HG03025 (cell line): Measurements from ENCODE around the gene FOS.

ENCODE experiments used
- ATAC-seq: cut with Tn5 transposase; IDR thresholded peaks from one replicate; pipeline ENCODE4 v1.9.1; 2021; ENCODE audit warnings: mild to moderate bottlenecking, moderate library complexity; ENCODE audit not compliant: unreplicated experiment, low FRiP score

The FOS gene

DNA sequence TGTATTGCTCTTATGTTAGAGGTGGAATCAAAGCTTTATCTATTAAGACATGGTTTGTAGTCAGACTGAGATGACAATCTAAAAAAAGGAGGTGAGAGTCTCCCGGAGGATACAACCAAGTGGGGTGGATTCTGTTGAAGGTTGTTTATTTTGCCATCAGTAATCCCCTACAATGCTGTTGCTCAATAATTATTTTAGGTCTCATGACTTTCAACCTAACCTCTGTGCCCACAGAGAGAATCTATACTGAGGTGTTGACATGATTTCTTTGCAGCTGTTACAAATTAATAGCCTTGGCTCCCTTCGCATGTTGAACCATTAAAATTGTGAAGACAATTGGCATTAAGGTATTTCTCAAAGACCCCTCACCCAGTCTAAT lies 28.7 kb upstream of the FOS start:
- no peak for ATAC-seq

DNA sequence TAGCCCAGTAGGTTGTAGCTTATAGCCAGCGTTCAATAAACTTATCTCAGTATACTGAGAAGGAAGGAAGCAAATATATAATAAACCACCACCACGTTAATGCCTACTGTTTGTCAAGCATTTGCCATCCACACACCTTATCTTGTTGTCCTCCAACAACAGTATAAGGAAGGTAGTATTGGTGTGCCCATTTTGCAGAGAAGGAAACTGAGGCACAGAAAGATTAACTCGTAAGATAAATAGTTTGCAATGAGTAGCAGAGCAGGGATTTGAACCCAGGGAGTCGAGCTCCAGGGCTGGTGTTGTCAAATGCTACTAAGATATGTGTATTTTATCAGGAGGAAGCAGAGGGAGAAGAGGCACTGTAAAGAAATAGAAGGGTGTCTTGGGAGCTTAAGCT lies 27.8 kb upstream of the FOS start:
- no peak for ATAC-seq

DNA sequence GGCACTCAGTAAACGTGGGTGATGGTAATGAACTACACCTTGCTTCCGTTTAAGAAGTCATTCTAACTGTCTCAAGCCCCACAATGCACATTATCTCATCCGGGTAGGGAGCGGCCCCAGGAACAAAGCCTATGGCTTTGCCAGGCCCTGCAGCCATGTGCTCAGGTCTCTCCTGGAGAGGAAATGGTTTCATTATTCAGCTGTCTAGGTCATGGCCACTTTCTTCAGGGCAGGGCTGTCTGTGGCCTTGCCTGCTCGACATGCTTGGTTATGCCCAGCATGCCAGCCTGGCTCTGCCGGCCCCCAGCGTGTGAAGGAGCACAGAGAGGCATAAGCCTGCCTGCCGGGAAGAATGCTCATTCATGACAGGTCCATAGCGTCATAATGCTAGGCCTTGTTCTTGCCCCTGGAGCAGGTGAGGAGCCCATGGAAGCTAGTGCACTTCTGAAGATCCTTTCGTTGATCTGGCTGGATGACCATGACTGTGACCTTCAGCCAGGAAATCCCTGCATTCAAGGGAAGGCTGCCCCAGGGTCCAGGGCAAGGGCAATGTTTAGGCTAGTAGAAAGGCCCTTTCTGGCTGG lies 26.3 kb upstream of the FOS start:
- no peak for ATAC-seq

DNA sequence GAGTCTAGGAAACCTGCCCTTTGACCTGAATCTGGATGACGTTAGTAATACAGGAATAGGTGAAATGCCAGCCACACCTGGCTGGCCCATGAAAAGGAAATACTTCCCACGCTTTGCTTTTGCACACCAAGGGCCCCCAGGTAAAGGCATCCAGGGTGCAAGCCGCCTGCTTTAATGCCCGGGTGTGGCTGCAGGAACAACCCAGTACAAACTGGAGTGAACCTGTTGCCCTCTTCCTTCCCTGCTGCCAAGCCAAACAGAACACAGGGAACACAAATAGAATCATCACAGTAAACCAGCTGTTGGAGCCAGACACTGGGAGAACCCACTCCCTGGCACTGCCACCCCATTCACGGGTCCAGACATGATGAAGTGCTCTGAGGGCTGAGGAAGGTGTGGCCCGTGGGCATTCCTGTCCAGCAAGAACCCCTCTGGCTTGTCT lies 24.2 kb upstream of the FOS start:
- ATAC-seq = no peak

DNA sequence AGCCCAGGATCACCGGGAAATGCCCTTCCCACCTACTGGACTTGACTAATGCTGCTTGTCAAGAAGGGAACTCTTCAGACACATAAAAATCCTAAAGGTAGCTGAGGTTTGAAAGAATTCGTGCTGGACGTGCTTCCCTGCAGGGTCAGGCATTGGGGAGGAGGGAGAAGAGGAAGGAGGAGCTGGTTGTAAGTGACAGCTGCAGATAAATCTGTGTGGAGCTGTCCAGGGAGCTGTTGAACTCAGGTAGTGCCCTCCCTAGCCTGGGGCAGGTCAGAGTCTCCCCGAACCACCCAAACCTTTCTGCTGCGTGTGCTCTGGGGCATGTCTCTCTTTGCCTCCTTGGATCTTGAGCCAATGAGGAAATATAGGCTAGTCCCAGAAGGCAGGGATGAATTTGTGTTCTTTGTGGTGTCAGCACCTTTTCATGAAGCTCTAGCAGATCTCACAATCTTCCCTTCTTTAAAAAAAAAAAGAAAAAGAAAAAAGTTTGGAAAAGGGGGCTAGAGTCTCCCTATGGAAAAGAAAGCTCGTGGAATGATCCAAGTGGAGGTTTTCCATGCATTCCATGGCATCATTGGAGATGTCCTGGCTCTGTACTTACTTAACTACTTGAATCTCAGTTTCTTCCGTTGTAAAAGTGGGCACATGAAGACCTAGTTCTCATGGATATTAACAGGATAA lies 23.6 kb upstream of the FOS start:
- ATAC-seq = no peak

DNA sequence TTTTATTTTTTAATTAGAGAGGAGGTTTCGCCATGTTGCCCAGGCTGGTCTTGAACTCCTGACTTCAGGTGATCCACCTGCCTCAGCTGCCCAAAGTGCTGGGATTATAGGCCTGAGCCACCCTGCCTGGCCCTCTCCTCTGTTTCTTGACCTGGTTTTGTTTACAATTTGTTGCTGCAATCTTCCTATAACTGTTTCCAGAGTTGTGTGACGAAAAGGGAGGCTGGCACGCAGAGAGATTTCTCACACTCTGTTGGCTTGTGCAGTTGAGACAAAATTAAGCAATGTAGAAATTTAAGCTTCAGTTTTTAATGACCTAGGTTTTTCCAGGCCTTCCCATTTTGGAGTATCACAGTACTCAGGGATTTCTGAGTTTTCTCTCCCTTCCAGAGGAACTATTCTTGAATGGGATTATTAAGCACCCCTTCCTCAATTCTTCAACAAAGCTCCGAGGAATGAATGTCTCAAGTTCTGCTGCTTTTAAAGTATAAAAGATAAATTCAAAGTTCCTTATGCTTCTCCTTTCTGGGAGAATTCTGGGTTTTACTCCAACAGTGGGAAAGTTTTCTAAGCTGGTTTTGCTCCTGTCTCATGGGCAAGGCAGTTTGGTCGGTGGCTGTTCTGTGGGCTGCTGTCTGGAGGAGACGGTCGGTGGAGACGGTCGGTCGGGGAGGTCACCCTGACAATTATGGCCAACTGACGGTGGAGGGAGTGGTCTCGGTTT lies 20.4 kb upstream of the FOS start:
- ATAC-seq = no peak

DNA sequence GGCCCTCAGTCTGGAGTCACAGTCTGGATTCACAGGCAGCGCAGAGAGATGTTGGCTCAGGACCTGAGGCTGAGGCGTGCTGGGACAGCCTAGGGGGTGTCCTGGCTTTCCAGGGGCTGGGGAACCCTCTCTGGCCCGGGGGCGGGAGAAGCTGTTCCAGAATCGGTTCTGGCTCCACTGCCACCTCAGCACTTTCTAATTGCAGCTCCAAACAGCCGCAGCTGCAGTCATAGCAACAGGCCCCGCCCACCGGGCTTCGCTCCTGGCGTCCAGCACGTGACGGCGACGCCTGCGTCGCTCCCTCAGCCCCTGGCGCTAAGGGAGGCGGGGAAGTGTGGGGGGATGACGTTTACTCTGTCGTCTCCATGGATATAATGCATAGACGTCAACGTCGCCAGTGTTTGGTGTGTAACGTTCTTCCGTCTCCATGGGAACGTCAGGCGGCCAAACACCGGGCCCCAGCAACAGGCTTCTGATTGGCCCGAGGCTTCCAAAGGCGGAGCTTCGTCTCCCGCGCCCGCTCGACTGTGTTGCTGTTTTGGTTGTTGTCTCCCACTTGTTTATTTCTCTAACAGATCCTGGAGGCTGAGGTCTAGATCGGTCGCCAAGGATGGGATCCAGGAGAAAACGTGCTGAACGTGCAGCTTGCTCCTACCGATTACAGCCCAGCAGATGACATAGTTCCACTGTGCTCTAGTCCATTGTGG lies 19.7 kb upstream of the FOS start:
- peak; percentile 93 for ATAC-seq

DNA sequence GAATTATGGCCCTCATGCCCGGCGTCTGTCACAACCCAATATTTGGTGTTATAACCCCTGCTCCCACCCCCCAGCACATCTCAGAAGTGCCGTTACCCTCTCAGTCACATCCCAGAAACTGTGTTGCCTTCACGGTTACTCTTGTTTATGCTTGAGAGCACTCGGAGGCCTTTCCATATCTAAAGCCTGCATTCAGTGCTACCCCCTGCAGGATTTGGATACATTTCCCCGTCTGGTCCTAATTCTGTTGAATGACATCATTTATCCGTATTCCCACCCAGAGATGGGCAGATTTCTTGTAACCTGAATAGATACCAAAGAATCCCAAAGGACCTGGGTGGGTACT lies 19.1 kb upstream of the FOS start:
- no peak for ATAC-seq

DNA sequence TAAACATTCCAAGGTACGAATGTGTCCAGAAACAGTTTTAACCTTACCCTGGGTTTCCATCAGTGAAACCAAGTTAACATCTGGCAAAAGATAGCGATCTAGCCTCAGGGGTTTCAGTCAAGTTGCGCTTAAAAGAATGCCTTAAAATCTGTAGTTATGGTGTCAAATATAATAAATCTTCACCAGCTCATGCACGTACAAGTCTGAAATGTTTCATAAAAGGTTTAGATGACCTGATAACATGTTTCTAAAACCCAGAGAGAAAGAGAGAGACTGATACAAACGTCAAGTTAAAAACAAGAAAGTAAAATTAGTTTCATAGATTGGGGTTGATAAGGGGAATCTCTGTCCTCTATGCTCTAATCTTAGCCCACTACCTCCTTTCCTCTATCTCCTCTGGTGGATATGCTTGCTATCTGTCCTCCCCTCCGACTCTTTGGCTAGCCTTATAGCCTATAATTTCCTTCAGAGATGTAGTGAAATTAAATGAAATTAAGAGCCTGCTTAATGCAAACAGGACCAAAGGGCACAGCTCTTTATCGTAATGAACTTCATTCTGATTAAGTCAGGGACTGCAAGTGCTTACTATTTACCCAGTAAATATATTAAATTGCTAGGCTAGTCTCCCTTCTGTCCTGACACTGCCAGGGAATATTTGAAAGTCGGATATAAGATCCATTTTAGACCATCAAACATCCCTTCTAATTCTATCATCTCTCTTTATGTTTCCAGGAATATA lies 18.4 kb upstream of the FOS start:
- ATAC-seq = no peak

DNA sequence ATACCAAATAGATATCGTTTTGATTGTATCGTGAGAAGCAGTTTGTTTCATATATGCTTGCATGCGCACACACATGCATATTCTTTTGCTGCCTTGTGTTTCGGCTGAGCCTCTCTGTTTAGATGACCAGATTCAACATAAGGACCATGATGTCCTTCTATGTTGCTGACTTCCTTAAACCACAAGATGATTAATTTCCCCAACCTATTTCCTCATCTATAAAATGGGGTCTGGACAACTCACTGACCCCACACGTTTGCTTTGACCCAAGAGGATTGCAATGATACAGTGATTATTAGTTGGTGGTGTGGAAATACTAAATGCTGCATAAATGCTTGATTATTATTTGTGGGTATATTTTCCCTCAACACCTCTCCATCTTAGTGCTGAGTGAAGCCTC lies 16.8 kb upstream of the FOS start:
- ATAC-seq = no peak

DNA sequence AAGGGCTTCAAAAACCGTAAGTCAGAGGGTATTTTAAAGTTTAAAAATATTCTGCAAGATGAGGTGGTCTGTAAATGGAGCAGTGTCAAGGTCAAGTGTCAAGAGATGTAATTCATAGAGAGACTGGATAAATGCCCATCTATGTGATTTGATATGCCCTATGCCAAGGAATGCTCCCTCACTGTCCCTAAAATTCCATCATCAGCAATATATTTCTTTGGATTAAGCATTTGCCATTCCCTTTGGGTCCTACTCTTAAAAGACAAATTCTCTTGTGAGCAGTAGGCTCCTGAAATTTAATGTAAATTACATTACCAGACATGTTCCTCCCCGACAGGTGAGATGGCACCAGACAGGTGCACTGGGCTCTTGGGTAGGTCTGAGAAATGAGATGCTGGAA lies 16.0 kb upstream of the FOS start:
- ATAC-seq = no peak

DNA sequence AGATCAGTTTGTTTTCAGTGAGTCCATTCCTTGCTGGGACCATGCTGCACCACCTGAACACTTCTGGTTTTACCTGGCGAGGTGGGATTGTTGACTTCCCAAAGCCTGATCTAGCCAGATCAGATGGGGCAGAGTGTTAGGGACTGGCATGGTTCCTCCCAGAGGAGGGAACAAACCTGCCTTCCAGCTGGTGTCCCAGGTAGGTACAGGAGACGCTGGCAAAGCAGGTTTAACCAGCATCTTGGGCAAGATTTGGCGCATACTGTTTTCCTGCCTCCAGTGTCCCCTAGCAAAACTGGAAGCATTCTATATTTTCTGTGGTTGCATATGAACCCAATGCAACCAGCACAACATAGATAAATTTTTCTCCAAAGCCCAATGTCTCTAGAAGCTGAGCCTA lies 14.6 kb upstream of the FOS start:
- ATAC-seq = no peak

DNA sequence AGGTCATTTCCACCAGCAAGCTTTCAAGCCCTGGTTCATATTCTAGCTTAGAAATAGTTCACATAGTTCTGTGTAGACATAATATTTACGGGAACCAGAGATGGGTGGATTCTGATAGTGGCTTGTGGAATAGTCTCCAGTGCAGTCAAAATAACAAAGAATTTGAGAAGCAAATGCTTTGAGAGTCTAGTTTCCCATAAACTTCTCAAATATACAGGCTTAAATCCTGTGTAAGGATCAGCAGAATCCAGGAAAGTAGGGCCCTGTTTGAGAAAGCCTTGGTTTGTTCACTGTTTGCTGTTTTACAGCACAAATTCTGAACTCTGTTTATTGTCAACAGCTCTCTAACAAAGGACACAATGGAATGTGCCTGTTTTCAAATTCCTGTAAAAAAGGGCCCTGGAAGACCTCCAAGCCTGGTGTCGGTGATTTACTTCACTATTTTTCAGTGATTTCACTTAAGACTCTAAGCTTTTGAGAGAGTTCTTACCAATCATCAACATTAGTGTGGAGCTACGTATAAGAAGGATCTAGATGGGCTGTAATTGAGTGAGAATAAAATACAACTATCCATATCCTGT lies 11.4 kb upstream of the FOS start:
- no peak for ATAC-seq

DNA sequence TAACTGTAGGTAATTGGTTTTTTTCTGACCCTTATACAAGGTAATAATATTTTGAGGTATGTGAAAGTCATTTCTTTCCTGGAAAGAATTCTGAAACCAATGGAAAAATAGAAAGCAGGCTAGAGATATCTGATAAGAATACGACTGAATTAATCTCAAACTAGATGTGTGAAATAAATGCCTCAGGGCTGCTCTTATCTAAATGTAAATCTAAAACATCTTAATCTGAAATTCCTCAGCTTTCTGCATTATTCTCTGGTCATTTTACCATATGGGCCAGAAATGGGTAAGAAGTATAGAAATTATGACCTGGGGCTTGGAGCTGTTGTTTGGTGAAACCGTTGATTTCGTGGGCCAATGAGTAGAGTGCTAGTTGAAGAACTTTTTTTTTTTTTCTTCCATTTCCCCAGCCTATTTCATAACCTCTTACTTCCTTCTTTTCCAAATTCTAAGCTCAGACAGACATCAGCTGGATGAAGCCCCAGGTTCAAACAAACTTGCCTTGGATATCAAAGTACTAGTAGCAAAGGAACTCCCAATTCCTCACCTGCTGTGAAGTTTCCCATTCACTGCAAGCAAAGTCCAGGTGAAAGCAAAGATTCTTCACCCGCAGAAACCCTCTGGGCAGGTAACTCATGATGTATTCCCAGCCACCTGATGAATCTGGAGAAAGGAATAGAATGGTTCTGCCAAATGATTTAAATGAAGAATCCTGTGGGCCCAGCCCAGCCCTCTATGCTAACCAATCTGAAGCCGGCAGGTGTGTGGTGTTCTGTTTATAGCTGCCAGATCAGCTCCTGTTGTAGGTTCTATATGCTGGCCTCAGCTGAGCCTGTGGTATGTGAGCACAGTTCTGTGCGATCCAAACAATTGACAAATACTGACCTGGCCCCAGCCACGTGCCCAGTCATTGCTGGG lies 9.7 kb upstream of the FOS start:
- no peak for ATAC-seq

DNA sequence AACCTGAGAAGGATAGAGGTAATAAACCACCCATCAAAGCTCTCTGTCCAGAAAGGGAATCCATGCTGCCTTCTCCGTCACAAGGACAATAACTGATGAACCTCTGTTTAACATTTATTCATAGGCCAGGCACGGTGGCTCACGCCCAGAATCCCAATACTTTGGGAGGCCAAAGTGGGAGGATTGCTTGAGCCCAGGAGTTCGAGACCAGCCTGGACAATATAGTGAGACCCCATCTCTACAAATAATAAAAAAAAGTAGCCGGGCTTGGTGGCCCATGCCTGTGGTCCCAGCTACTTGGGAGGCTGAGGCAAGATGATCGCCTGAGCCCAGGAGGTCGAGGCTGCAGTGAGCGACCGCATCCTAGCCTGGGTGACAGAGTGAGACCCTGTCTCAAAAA lies 7.1 kb upstream of the FOS start:
- ATAC-seq = no peak

DNA sequence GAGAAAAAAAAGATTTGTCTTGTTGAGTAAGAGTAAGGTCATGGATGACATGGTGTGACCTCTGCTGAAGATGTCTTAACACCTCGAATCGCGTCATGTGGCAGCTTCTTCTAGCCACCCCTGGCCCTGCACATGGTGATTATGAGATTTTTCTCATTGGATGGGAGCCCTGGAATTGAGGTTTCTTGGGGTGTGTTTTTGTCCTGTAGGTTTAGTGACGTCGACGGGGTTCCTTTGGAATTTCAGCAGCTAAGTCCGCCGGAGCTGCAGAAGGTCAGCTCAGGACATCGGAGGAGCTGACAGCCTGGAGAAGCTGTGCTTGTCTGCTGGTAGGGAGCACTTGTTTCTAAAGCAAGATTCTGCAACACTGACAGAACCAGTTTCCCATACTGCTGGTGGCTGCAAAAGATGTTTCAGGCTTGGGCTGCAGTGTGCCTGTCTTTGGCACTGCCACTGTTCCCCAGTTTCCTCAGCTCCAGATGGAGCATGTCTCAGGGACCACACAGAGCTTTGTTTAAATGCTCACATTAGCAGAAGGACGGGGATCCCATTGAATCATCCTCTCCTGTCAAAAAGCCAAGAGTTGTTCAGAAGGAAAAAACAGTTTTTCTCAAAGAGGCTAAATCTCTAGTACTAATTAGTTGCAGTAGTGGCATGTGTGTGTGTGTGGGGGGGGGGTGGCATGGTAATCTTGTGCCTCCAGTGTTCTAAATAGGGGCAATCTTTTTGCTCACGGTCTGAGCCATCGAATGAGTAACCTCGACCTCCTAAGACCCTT lies 5.2 kb upstream of the FOS start:
- no peak for ATAC-seq

DNA sequence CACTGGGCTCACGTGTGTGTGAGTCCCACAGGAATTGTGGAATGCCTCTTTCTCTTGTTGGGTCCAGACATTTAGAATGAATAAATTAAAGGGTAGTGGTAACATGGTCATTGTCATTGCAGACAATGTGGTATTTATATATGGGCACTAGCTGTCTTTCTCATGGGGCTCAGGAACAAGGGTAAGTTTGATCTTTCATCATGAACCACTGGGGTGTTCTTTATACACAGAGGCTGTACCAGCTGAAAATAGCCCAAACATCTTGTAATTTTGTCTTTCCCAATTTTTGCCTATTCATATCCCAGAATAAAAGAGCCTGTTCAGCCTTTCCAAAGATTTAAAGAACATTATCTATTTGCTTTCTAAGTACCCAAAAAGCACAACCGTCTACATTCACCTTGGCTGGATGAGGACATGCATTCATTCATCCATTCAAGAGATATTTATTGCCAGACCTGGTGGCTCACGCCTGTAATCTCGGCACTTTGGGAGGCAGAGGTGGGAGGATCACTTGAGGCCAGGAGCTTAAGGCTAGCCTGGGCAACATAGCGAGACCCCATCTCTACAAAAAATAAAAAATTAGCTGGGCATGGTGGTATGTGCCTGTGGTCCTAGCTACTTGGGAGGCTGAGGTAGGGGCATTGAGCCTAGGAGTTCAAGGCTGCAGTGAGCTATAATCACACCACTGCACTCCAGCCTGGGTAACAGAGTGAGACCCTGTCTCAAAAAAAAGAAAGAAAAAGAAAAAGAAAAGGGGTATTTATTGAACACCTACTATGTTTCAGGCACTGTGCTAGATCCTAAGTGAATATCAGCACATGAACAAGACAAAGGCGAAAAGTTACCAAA lies 4.4 kb upstream of the FOS start:
- no peak for ATAC-seq
